Colonic mucosa (tissue), 4 donors: ENCODE results near the gene CHERP. TPM values are rescaled to one million over a fixed set of nuclear protein-coding genes. Genes with fewer than 3 reads are reported as not detected.

ENCODE experiments used
- DNase-seq: peaks from one replicate; pipeline ENCODE4 v3.0.0-alpha.2; 2020
- H3K27ac ChIP-seq: fragments of 200-600 bp; one replicate; pipeline ENCODE4 v1.8.0; 2021
- H3K27me3 ChIP-seq: fragments of 200-600 bp; one replicate; pipeline ENCODE4 v1.8.0; 2021
- H3K36me3 ChIP-seq: fragments of 200-600 bp; one replicate; pipeline ENCODE4 v1.8.0; 2021
- H3K4me1 ChIP-seq: fragments of 200-600 bp; one replicate; pipeline ENCODE4 v1.8.0; 2021; ENCODE audit warnings: mild to moderate bottlenecking
- H3K4me3 ChIP-seq: fragments of 200-600 bp; one replicate; pipeline ENCODE4 v1.8.0; 2021
- H3K9ac ChIP-seq, 2 donors: one replicate each; pipeline ENCODE4 v1.7.0; 2013; ENCODE audit warnings: control low read depth in 2 of 2, low read depth in 2 of 2, low read length in 2 of 2
- H3K9me3 ChIP-seq: fragments of 200-600 bp; one replicate; pipeline ENCODE4 v1.8.0; 2021
- CTCF ChIP-seq: fragments of 200-600 bp; IDR thresholded peaks from one replicate; pipeline ENCODE4 v1.8.0; 2022; ENCODE audit warnings: antibody characterized with exemption, mild to moderate bottlenecking
- intact Hi-C: fragments of 100-400 bp; cut with DNase I; formaldehyde crosslinking; loops from one replicate; pipeline ENCODE4 v1.14.1; 2022
- total RNA-seq, 2 donors: library from RNA; stranded (reverse); fragmentation: NEBNext Ultra II Directional in 1 of 2; extraction: Animal tissue kit (Norgen Biotek cat#: 25700) in 1 of 2; gene quantifications; one replicate each; pipeline ENCODE4 v1.2.1, GENCODE V29; 2021
- donor health status: healthy.
- donor health status: DM: no; HTN: no; CAD: no.
- donor health status: DM: no; HTN: no; CAD: no.

Gene CHERP
- total RNA-seq, 2 donors from 2014 or later: 35.2 to 54.0 TPM

DNA sequence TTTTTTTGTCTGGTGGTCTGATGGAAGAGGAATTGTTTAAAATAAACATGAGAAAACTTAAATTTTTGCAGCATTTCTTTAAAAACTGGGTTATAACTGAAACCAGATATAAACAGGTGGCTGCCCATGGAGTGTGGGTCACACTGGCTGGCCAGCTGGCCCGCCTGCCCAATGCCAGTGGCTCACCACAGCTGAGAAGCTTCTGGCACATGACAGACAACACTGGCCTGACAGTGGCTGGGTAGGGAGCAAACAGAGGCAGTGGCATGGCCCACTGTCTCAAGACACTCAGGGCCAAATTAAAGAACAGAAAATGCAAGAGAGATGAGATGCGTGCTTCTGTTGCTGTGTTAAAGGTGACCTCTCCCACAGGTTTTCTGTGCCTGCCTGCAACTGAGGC lies 33.0 kb upstream of the CHERP start:
- Histone ChIP-seq H3K9me3 (no peaks in the 10 kb centered on the region), H3K36me3 (peaks cover 7% of the 10 kb centered on the region), H3K4me3 (no peak overlapping the region), H3K27me3 (no peaks in the 10 kb centered on the region), H3K27ac (no peak overlapping the region), H3K9ac (no peak overlapping the region), H3K4me1 (peaks cover 8% of the 10 kb centered on the region)
- TF ChIP-seq CTCF: no peak
- intact Hi-C loops: no loop called here
- DNase-seq: no peak

DNA sequence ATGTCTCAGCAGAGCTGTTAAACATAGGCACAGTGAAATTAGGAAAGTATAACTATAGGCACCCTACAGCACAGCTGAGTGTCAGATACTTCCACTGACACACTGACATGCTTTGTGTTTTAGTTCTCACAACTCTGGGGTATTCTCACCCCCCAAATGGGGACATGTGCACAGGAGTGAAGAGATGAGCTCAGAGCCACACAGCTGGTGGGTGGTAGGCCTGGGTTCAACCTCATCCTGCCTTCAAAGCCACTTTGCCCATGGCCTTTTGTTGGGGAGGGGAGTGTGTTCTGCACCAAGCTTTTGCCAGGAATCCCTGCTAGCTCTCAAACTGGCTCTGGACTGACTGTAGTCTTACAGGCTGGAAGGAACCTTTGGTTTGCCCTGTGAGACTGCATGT lies 31.7 kb upstream of the CHERP start:
- no peak overlapping the region for H3K9ac ChIP-seq

DNA sequence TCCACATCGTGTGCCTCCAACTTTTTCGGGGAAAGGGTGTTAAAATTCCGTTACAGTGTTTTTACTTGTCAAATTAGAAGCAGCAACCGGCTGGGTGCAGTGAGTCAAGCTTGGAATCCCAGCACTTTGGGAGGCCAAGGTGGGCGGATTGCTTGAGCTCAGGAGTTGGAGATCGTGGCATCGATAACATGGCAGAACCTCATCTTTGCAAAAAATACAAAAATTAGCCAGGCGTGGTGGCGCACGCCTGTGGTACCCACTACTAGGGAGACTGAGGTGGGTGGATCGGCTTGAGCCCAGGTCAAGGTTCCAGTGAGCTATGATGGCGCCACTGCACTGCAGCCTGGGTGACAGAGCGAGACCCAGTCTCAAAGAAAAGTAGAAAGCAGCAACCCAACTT lies 31.1 kb upstream of the CHERP start:
- H3K27me3 ChIP-seq: no peaks in the 10 kb centered on the region
- peaks cover 7% of the 10 kb centered on the region for H3K36me3 ChIP-seq
- no peak for DNase-seq
- peak overlapping the region; percentile 67 to 85 for H3K9ac ChIP-seq
- intact Hi-C loops: loop anchor here (5.0 kb wide), 1 partner anchor 54 kb away; the partner anchor contains the start of gene MED26
- TF ChIP-seq CTCF: no peak
- H3K4me3 ChIP-seq: peak overlapping the region; percentile 60
- peak overlapping the region; percentile 80 for H3K27ac ChIP-seq
- no peaks in the 10 kb centered on the region for H3K9me3 ChIP-seq
- peaks cover 8% of the 10 kb centered on the region for H3K4me1 ChIP-seq

More for the DNA sequence above, 31.7 kb upstream of the CHERP start:
- TF ChIP-seq CTCF: no peak
- Histone ChIP-seq H3K9me3 (no peaks in the 10 kb centered on the region), H3K4me3 (peak overlapping the region; percentile 60), H3K4me1 (peaks cover 8% of the 10 kb centered on the region), H3K36me3 (peaks cover 7% of the 10 kb centered on the region), H3K27ac (no peak overlapping the region), H3K27me3 (no peaks in the 10 kb centered on the region)
- DNase-seq: no peak
- intact Hi-C loops: loop anchor here (5.0 kb wide), 1 partner anchor 53 kb away; the partner anchor contains the start of gene MED26

- Histone ChIP-seq H3K4me1 (peaks cover 8% of the 10 kb centered on the region), H3K9me3 (no peaks in the 10 kb centered on the region), H3K36me3 (peaks cover 7% of the 10 kb centered on the region), H3K4me3 (peak within 1 kb of the TSS; percentile 99), H3K9ac (peak within 1 kb of the TSS; percentile 88 to 92), H3K27me3 (no peaks in the 10 kb centered on the region), H3K27ac (peak within 1 kb of the TSS; percentile 80)
- TF ChIP-seq CTCF: no peak
- intact Hi-C loops: loop anchor here (5.0 kb wide), 1 partner anchor 55 kb away; the partner anchor contains the start of gene MED26
- DNase-seq: peak; percentile 96
Observed at GRCh38 chr19:16572332-16573211, 30.3 kb upstream of the CHERP start, which contains the start of gene SLC35E1. SLC35E1 (minus strand) TSS chr19:16572415; CDS start chr19:16572364, 51 bp downstream.

GRCh38 chr19:16571822-16572331 lies 29.6 kb upstream of the CHERP start:
- intact Hi-C loops: loop anchor here (5.0 kb wide), 1 partner anchor 55 kb away; the partner anchor contains the start of gene MED26
- H3K36me3 ChIP-seq: peaks cover 10% of the 10 kb centered on the region
- H3K27ac ChIP-seq: peak overlapping the region; percentile 74
- peaks cover 8% of the 10 kb centered on the region for H3K4me1 ChIP-seq
- no peaks in the 10 kb centered on the region for H3K27me3 ChIP-seq
- no peak for DNase-seq
- no peak for TF ChIP-seq CTCF
- H3K9ac ChIP-seq: peak overlapping the region; percentile 88 to 92
- no peaks in the 10 kb centered on the region for H3K9me3 ChIP-seq
- H3K4me3 ChIP-seq: peak overlapping the region; percentile 99
